Measurements from ENCODE around the gene C4orf36.

DNA sequence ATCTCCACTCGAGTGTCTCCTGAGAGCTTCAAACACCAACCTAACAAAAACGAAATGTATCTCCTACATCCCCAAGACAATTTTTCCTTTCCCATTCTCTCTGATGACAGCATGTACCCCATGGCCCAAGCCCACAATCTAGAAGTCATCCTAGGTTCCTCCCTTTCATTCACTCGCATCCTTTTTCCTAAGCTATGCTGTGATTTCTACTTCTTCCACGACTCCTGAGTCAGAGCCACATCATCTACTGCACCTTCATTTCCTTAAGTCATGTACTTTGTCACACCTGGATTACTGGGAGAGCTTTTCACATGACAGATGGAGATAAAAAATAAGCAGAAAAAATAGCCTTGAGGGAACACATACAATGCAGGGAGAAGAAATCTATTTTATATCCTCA, 20.1 kb downstream of the C4orf36 start:
- TF ChIP-seq, protein P1, sequence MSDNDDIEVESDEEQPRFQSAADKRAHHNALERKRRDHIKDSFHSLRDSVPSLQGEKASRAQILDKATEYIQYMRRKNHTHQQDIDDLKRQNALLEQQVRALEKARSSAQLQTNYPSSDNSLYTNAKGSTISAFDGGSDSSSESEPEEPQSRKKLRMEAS (IDR thresholded peaks at IDR 0.05; ENCODE audit: low read depth, low read length): no peak
- TF ChIP-seq CTCF (IDR thresholded peaks at IDR 0.05; ENCODE audit: low read depth, low read length) (no peak), POLR2A (IDR thresholded peaks at IDR 0.05; ENCODE audit: extremely low read depth, insufficient read length) (no peak)
